ENCODE data around the gene PALD1.

DNA sequence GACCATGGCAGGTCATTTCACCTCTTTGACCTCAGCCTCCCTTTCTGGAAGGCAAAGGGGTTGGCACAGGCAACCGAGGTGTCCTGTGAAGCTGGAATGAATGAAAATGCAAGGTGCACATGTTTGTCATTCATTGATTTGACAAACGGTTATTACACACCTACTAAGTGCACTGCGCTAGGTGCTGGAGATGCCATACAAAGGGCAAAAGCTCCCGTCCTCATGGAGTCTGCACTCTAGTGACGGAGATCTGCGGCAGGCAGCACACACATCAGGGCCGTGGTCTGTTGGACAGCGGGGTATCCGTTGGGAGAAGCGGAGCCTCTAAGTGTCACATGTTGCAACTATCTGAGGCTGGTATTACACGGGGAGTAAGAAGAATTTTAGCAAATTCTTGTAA lies 79.7 kb downstream of the PALD1 start:
- TF ChIP-seq PML (IDR thresholded peaks at IDR 0.05; ENCODE audit: low read length), result no peak
- TF ChIP-seq CTCF (IDR thresholded peaks at IDR 0.05 in 2 of 3, conservative IDR thresholded peaks at IDR 0.05 in 1 of 3; ENCODE audit: insufficient read depth in 2 of 3, low read depth in 1 of 3, low read length in 3 of 3), result no peak
- no peak for TF ChIP-seq FOXK2 (conservative IDR thresholded peaks at IDR 0.05 in 1 of 2, IDR thresholded peaks at IDR 0.05 in 1 of 2; ENCODE audit: low read depth in 2 of 2)
- no peak for TF ChIP-seq POU5F1 (IDR thresholded peaks at IDR 0.05; ENCODE audit: borderline replicate concordance, low read depth, low read length, partially characterized antibody)
- TF ChIP-seq ZNF253 (CRISPR knock-in tag; conservative IDR thresholded peaks at IDR 0.05), result no peak
